ENCODE data around the gene PIAS3.
"Not testable (repeated sequence)": the region's sequence is repeated elsewhere in the genome, so short reads cannot be mapped to it uniquely, and the experiment has no call there.

- TF ChIP-seq EP300, POLR2AphosphoS5 (IDR thresholded peaks at IDR 0.05): not testable (repeated sequence)
These were observed 40.8 kb downstream of the PIAS3 start for GRCh38 chr1:145818095-145818494.

Measured in upper lobe of left lung (tissue), 4 donors.